Mesothelial cell of epicardium (in vitro differentiated cells): ENCODE data around the gene RPL15. TPM values are rescaled to one million over a fixed set of nuclear protein-coding genes. Genes with fewer than 3 reads are reported as not detected.

ENCODE experiments used
- DNase-seq, 2 experiments: peaks; one replicate each; pipeline ENCODE4 v3.0.0; 2021; ENCODE audit warnings: low spot score in 2 of 2; ENCODE audit not compliant: unreplicated experiment in 2 of 2
- H3K27ac Mint-ChIP-seq: 2 replicates; pipeline ENCODE4 v1.8.0; 2021; ENCODE audit warnings: mixed read lengths
- H3K27me3 Mint-ChIP-seq: 2 replicates; pipeline ENCODE4 v1.8.0; 2021; ENCODE audit warnings: low read depth, mixed read lengths
- H3K36me3 Mint-ChIP-seq: 2 replicates; pipeline ENCODE4 v1.8.0; 2021; ENCODE audit warnings: mixed read lengths
- H3K4me1 Mint-ChIP-seq: 2 replicates; pipeline ENCODE4 v1.8.0; 2021; ENCODE audit warnings: mixed read lengths
- H3K4me3 Mint-ChIP-seq: 2 replicates; pipeline ENCODE4 v1.8.0; 2021; ENCODE audit warnings: mild to moderate bottlenecking, moderate library complexity, mixed read lengths
- H3K9me3 Mint-ChIP-seq: 2 replicates; pipeline ENCODE4 v1.8.0; 2021; ENCODE audit warnings: mixed read lengths
- total RNA-seq: library from RNA; stranded (reverse); gene quantifications from 3 replicates; pipeline ENCODE4 v1.2.1, GENCODE V29; 2021
- TF ChIP-seq, protein P1 (sequence below): fragments of 200-600 bp; sonication (generic); IDR thresholded peaks from one replicate; pipeline ENCODE4 v1.5.0; 2021; ENCODE audit warnings: antibody characterized with exemption; ENCODE audit not compliant: unreplicated experiment

RPL15 gene
- total RNA-seq, 1 donor from 2014 or later: 1,989 TPM

DNA sequence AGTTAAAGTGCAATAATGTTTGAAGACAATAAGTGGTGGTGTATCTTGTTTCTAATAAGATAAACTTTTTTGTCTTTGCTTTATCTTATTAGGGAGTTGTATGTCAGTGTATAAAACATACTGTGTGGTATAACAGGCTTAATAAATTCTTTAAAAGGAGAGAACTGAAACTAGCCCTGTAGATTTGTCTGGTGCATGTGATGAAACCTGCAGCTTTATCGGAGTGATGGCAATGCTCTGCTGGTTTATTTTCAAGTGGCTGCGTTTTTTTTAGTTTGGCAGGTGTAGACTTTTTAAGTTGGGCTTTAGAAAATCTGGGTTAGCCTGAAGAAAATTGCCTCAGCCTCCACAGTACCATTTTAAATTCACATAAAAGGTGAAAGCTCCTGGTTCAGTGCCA lies 2.7 kb downstream of the RPL15 start:
- peak overlapping the region; percentile 24 for H3K4me3 Mint-ChIP-seq
- no peaks in the 10 kb centered on the region for H3K9me3 Mint-ChIP-seq
- peaks cover 25% of the 10 kb centered on the region for H3K36me3 Mint-ChIP-seq
- H3K27me3 Mint-ChIP-seq: no peaks in the 10 kb centered on the region
- H3K27ac Mint-ChIP-seq: peak overlapping the region; percentile 62
- TF ChIP-seq, protein P1, sequence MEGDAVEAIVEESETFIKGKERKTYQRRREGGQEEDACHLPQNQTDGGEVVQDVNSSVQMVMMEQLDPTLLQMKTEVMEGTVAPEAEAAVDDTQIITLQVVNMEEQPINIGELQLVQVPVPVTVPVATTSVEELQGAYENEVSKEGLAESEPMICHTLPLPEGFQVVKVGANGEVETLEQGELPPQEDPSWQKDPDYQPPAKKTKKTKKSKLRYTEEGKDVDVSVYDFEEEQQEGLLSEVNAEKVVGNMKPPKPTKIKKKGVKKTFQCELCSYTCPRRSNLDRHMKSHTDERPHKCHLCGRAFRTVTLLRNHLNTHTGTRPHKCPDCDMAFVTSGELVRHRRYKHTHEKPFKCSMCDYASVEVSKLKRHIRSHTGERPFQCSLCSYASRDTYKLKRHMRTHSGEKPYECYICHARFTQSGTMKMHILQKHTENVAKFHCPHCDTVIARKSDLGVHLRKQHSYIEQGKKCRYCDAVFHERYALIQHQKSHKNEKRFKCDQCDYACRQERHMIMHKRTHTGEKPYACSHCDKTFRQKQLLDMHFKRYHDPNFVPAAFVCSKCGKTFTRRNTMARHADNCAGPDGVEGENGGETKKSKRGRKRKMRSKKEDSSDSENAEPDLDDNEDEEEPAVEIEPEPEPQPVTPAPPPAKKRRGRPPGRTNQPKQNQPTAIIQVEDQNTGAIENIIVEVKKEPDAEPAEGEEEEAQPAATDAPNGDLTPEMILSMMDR: no peak
- no peak for DNase-seq
- H3K4me1 Mint-ChIP-seq: peaks cover 49% of the 10 kb centered on the region

DNA sequence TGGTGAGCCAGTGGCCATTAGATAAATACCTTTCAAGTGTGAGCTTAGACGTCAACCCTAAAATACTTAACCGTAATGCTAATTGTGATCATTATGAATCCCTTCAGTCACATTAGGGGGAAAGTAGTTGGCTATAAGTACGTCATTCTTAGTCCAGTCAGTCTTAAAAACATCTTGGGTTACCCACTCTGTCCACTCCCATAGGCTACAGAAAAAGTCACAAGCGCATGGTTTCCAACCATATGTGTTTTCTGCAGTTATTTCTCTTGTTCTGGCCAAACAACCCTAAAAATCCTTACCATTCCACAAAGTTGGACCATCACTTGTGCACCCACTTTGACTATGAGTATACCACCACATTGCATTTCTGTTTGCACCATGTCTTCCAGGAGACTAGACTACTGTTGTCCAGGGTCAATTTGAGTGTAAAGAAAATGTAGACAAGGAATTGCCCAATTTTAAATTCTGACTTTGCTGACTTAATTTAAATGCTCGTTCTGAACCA lies 3.3 kb downstream of the RPL15 start:
- Mint-ChIP-seq H3K27me3 (no peaks in the 10 kb centered on the region), H3K27ac (peak overlapping the region; percentile 62), H3K4me1 (peaks cover 43% of the 10 kb centered on the region), H3K9me3 (no peaks in the 10 kb centered on the region), H3K36me3 (peaks cover 29% of the 10 kb centered on the region), H3K4me3 (no peak overlapping the region)
- DNase-seq: no peak
- TF ChIP-seq, protein P1: no peak

- no peak overlapping the region for H3K4me3 Mint-ChIP-seq
- DNase-seq: no peak
- H3K4me1 Mint-ChIP-seq: peaks cover 35% of the 10 kb centered on the region
- TF ChIP-seq, protein P1: no peak
- H3K9me3 Mint-ChIP-seq: no peaks in the 10 kb centered on the region
- H3K27me3 Mint-ChIP-seq: no peaks in the 10 kb centered on the region
- peaks cover 29% of the 10 kb centered on the region for H3K36me3 Mint-ChIP-seq
- peak overlapping the region; percentile 53 for H3K27ac Mint-ChIP-seq
These were observed 4.2 kb downstream of the RPL15 start for GRCh38 chr3:23921052-23921511.

DNA sequence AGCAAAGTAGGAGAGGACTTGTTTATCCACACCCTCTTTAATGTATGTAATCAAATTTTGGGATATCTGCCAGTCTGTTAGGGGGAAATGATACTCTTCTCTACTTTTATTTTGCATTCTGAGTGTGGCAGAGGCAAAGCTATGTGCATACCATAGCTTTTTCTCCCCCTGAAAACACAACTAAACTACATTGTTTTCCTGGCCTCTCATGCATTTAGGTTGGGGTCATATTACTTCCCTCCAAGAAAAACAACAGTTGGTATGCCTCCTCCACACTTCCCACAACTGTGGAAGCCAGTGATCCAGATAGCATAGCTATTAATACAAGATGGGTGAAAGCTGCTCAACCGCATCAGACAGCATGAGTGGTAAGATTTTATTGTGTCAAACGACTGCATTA lies 6.9 kb downstream of the RPL15 start:
- H3K4me1 Mint-ChIP-seq: peaks cover 22% of the 10 kb centered on the region
- H3K9me3 Mint-ChIP-seq: no peaks in the 10 kb centered on the region
- no peak overlapping the region for H3K4me3 Mint-ChIP-seq
- H3K27me3 Mint-ChIP-seq: no peaks in the 10 kb centered on the region
- DNase-seq: no peak
- H3K27ac Mint-ChIP-seq: no peak overlapping the region
- peaks cover 22% of the 10 kb centered on the region for H3K36me3 Mint-ChIP-seq
- TF ChIP-seq, protein P1: no peak

DNA sequence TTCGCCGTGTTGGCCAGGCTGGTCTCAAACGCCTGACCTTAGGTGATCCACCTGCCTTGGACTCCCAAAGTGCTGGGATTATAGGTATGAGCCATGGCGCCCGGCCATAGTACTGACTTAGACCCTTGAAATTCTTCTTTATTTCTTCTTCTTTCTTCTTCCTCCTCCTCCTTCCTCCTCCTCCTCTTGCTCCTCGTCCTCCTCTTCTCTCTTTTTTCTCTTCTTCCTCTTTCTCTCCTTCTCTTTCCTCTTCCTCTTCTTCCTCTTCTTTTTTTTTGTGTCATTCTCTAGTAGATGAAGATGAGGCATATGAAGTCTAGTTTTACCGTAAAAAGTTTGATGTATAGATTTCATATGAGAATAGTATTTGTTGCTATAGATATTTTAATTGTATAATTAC lies 9.3 kb downstream of the RPL15 start:
- DNase-seq: no peak
- no peak overlapping the region for H3K27ac Mint-ChIP-seq
- no peaks in the 10 kb centered on the region for H3K27me3 Mint-ChIP-seq
- peaks cover 5% of the 10 kb centered on the region for H3K4me1 Mint-ChIP-seq
- H3K36me3 Mint-ChIP-seq: peaks cover 7% of the 10 kb centered on the region
- no peaks in the 10 kb centered on the region for H3K9me3 Mint-ChIP-seq
- TF ChIP-seq, protein P1: no peak
- no peak overlapping the region for H3K4me3 Mint-ChIP-seq

GRCh38 chr3:23926736-23927135 lies 9.8 kb downstream of the RPL15 start:
- Mint-ChIP-seq H3K4me3 (no peak overlapping the region), H3K27me3 (no peaks in the 10 kb centered on the region), H3K9me3 (no peaks in the 10 kb centered on the region), H3K36me3 (peaks cover 7% of the 10 kb centered on the region), H3K4me1 (peaks cover 5% of the 10 kb centered on the region), H3K27ac (no peak overlapping the region)
- DNase-seq: no peak
- TF ChIP-seq, protein P1: no peak
